Common myeloid progenitor, CD34-positive (primary cell): ENCODE data around the gene SH3GL2.

ENCODE experiments used
- CTCF ChIA-PET: fragments of 350-600 bp; sonication (Branson Sonifier 250); formaldehyde crosslinking; loops from one replicate; lab custom pipeline; 2021; ENCODE audit warnings: antibody characterized with exemption; lab: Charles Lee
- POLR2A ChIA-PET: fragments of 350-600 bp; sonication (Branson Sonifier 250); formaldehyde crosslinking; loops from one replicate; lab custom pipeline; 2021; ENCODE audit warnings: antibody characterized with exemption; lab: Charles Lee
- DNase-seq, 3 donors: peaks; one replicate each; pipeline versions ENCODE4 v3.0.0 to v3.0.0-alpha.2; 2013
- H3K27ac ChIP-seq, 2 experiments: 1 replicate in 1 of 2; 2 replicates in 1 of 2; pipeline ENCODE4 v1.7.0; 2013; ENCODE audit warnings: inconsistent platforms in 2 of 2, low read length in 2 of 2, mild to moderate bottlenecking in 2 of 2, low read depth in 1 of 2, moderate library complexity in 1 of 2; ENCODE audit not compliant: severe bottlenecking in 2 of 2, insufficient read depth in 1 of 2, poor library complexity in 1 of 2
- H3K27me3 ChIP-seq, 5 experiments: replicated peaks in 2 of 5; 1 replicate in 3 of 5; 2 replicates in 2 of 5; pipeline versions ENCODE4 v1.6.1 to v1.7.0; 2013; ENCODE audit warnings: low read length in 4 of 5, mild to moderate bottlenecking in 2 of 5, moderate library complexity in 2 of 5, inconsistent platforms in 1 of 5; ENCODE audit not compliant: insufficient read depth in 5 of 5, control insufficient read depth in 4 of 5
- H3K36me3 ChIP-seq, 4 experiments: 1 replicate in 2 of 4; 2 replicates in 2 of 4; pipeline versions ENCODE4 v1.6.1 to v1.7.0; 2013; ENCODE audit warnings: low read length in 3 of 4, control low read depth in 1 of 4, mild to moderate bottlenecking in 1 of 4; ENCODE audit not compliant: control insufficient read depth in 4 of 4, insufficient read depth in 4 of 4
- H3K4me1 ChIP-seq, 4 experiments: 1 replicate in 3 of 4; 2 replicates in 1 of 4; pipeline versions ENCODE4 v1.6.1 to v1.7.1; 2013; ENCODE audit warnings: low read length in 3 of 4, mild to moderate bottlenecking in 3 of 4, control low read depth in 1 of 4, inconsistent platforms in 1 of 4, moderate library complexity in 1 of 4; ENCODE audit not compliant: control insufficient read depth in 4 of 4, insufficient read depth in 4 of 4; ENCODE audit errors: control extremely low read depth in 1 of 4
- H3K4me3 ChIP-seq, 7 experiments: 1 replicate in 4 of 7; 2 replicates in 3 of 7; pipeline versions ENCODE4 v1.5.1 to v1.7.0; 2013; ENCODE audit warnings: mild to moderate bottlenecking in 7 of 7, low read length in 6 of 7, moderate library complexity in 6 of 7, inconsistent platforms in 2 of 7, low read depth in 2 of 7, control low read depth in 1 of 7; ENCODE audit not compliant: insufficient read depth in 4 of 7, control insufficient read depth in 1 of 7; ENCODE audit errors: extremely low read depth in 1 of 7
- H3K9me3 ChIP-seq, 5 experiments: 1 replicate in 4 of 5; 2 replicates in 1 of 5; pipeline versions ENCODE4 v1.6.1 to v1.7.1; 2013; ENCODE audit warnings: low read length in 4 of 5, mild to moderate bottlenecking in 2 of 5, inconsistent platforms in 1 of 5, low read depth in 1 of 5, moderate library complexity in 1 of 5; ENCODE audit not compliant: control insufficient read depth in 4 of 5, insufficient read depth in 2 of 5; ENCODE audit errors: control extremely low read depth in 1 of 5
- WGBS: methylation state at CpG from one replicate; pipeline ENCODE4 v1.1.5; 2013; ENCODE audit not compliant: insufficient coverage; 5-methylcytosine and 5-hydroxymethylcytosine counted together

Gene SH3GL2

DNA sequence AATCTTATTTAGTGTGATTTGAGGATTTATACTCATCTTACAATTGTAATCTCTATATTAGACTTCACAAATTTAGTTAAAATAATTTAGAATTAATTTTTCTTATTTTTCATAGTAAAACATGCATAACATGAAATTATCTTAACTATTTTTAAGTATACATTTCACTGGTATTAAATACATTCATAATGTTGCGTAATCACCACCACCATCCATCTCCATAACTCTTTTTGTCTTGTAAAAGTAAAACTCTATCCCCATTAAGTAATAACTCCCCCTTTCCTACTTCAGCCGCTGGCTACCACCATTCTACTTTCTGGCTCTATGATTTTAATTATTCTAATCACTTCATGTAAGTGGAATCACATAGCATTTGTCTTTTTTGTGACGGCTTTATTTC, 193.4 kb downstream of the SH3GL2 start:
- H3K9me3 ChIP-seq: no peaks in the 10 kb centered on the region
- DNase-seq: no peak
- H3K4me1 ChIP-seq: no peaks in the 10 kb centered on the region
- no peaks in the 10 kb centered on the region for H3K27me3 ChIP-seq
- POLR2A ChIA-PET: no interaction called here
- 80% methylated on average over 1 of the region's 3 CpGs for WGBS
- H3K4me3 ChIP-seq: no peak overlapping the region
- H3K27ac ChIP-seq: no peak overlapping the region
- no peaks in the 10 kb centered on the region for H3K36me3 ChIP-seq
- CTCF ChIA-PET: no interaction called here

DNA sequence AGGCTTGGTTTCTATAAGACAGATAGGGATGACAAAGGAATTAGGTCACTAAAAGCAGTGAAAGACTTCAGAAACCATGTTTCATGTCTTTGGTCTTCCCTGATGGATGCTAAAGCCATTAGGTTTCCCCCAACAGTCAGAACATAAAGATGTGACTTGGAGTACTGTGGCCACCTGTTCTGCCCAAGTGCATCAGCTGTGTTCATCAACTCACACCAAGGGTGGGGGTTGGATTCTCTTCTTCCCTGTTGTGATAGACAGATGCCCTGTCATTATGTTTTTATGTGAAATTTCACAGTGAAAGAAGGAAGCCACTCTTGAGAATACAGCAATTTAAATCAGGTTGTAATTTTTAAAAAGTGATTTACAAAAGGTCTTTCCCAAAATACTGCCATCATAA, 196.8 kb downstream of the SH3GL2 start:
- ChIA-PET CTCF (no interaction called here), POLR2A (no interaction called here)
- H3K4me1 ChIP-seq: no peaks in the 10 kb centered on the region
- H3K36me3 ChIP-seq: no peaks in the 10 kb centered on the region
- DNase-seq: no peak
- no peak overlapping the region for H3K4me3 ChIP-seq
- no peak overlapping the region for H3K27ac ChIP-seq
- no peaks in the 10 kb centered on the region for H3K9me3 ChIP-seq
- H3K27me3 ChIP-seq: no peaks in the 10 kb centered on the region

DNA sequence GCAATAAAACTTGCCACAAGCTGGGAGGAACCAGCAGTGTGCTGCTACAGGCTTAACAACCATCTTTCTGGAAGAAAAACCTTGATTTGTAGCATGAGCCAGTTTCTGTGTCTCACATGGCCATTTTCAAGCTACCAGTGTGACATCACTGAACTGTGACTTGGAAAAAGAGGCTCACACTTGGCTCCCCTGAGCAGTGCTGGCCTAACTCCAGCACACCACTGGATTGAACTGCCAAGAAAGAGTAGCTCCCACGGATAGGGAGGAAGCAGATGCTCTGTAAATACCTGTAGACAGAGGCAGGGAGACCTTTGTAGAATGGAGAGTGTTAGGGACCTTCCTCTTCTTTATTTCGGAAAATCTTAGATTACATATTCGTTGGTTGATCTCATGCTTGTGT, 197.9 kb downstream of the SH3GL2 start:
- Histone ChIP-seq H3K9me3 (no peaks in the 10 kb centered on the region), H3K36me3 (no peaks in the 10 kb centered on the region), H3K27ac (no peak overlapping the region), H3K27me3 (no peaks in the 10 kb centered on the region), H3K4me1 (no peaks in the 10 kb centered on the region), H3K4me3 (peak overlapping the region in 1 of 7 experiments; percentile 8)
- DNase-seq: no peak
- CTCF ChIA-PET: interaction anchor here (0.8 kb wide), 1 partner anchor 34 kb away, joined by 3 read pairs; no protein-coding TSS in a partner anchor
- POLR2A ChIA-PET: no interaction called here
- WGBS: no CpG with 5 or more reads among the region's 3 CpGs

DNA sequence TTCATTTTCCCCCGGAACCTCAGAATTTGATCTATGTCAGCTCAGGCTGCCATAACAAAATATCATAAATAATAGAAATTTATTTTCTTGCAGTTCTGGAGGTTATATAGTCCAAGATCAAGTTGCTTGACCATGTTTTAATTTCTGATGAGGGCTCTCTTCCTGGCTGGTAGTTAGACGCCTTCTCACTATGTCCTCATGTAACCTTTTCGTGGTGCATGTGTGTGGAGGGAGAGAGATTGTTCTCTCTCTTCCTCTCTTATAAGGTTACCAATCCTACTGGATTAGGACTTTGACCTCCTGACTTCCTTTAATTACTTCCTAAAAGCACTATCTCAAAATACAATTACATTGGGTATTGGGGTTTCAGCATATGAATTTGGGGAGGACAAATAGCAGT, 198.6 kb downstream of the SH3GL2 start:
- H3K27ac ChIP-seq: no peak overlapping the region
- H3K4me3 ChIP-seq: no peak overlapping the region
- H3K4me1 ChIP-seq: no peaks in the 10 kb centered on the region
- no CpG with 5 or more reads among the region's 3 CpGs for WGBS
- POLR2A ChIA-PET: no interaction called here
- no peaks in the 10 kb centered on the region for H3K36me3 ChIP-seq
- no peak for DNase-seq
- CTCF ChIA-PET: no interaction called here
- H3K27me3 ChIP-seq: no peaks in the 10 kb centered on the region
- H3K9me3 ChIP-seq: no peaks in the 10 kb centered on the region

DNA sequence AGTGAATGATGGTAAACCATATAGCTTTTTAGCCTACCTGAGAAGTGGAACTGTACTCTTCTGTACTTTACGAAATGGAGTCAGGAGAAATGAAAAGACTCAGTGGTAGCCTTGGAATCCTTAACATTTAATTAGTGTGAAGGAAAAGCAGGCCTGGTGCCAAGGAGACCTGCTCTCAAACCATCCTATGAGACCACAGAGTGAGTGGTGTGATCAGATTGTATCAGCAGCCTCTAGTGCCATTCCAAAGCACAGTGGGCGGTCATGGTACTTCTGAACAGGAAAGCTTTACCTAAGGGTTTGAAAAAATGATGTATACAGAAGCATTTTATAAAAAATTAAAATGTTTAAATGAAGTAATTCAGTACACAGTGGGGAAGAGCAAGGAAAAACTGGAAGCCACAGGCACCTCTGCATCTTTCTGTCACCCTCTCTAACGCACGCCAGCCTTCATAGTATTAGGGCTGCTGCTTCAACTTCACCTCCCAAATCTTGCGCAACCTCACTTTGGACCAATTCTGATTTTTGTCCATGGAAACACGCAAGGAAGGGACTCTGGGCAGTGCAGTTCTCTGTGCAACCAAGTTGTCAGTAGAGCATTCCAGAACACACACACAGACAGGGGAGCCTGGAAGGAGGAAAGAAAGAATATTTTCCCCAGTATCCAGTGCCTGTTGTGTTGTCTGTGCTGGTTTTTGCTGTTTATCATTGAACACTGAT, 203.7 kb downstream of the SH3GL2 start:
- H3K4me1 ChIP-seq: no peaks in the 10 kb centered on the region
- ChIA-PET POLR2A (no interaction called here), CTCF (no interaction called here)
- no peaks in the 10 kb centered on the region for H3K9me3 ChIP-seq
- no peak overlapping the region for H3K4me3 ChIP-seq
- no peaks in the 10 kb centered on the region for H3K36me3 ChIP-seq
- no peak for DNase-seq
- WGBS: 100% methylated on average over 4 of the region's 6 CpGs
- H3K27ac ChIP-seq: no peak overlapping the region
- no peaks in the 10 kb centered on the region for H3K27me3 ChIP-seq

DNA sequence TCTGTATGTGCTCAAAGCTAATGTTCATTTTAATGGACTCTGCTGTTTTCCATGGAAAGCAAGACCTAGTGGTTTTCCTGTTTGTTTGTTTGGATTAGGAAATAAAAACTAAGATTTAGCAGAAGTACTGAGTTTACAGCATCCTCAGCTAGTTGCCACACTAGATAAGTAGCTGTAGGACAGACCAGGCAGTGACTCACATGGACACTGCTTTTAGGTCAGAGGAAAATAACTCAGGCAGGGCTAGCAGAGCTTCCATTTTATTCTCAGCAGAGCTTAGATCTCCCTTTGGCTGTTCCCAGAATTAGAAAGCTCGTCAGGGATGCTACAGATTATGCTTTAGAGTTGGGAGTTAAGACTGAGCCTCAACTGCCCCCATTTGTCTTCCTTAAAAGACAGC, 204.4 kb downstream of the SH3GL2 start:
- Histone ChIP-seq H3K9me3 (no peaks in the 10 kb centered on the region), H3K27ac (no peak overlapping the region), H3K36me3 (no peaks in the 10 kb centered on the region), H3K27me3 (no peaks in the 10 kb centered on the region), H3K4me1 (no peaks in the 10 kb centered on the region), H3K4me3 (no peak overlapping the region)
- 100% methylated on average over 1 of the region's 1 CpG for WGBS
- ChIA-PET POLR2A (no interaction called here), CTCF (no interaction called here)
- no peak for DNase-seq

DNA sequence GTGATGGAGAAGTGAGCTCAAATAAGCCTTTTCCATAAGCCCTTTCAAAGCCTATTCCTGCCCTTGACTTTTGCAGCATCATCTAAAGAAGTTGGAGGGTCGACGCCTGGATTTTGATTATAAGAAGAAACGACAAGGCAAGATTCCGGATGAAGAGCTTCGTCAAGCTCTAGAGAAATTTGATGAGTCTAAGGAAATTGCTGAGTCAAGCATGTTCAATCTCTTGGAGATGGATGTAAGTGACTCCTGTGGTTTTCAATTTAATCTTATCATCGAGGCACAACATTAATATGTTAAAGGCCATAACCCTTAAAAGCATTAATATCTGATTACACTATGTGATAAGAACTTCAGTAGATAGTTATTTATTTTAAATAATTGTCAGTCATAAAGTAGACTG, 210.4 kb downstream of the SH3GL2 start:
- DNase-seq: no peak
- WGBS: 96% methylated on average over 5 of the region's 6 CpGs
- no peaks in the 10 kb centered on the region for H3K27me3 ChIP-seq
- no peaks in the 10 kb centered on the region for H3K4me1 ChIP-seq
- no peak overlapping the region for H3K4me3 ChIP-seq
- no peak overlapping the region for H3K27ac ChIP-seq
- CTCF ChIA-PET: interaction anchor here (1.6 kb wide), 1 partner anchor 24 kb away, joined by 4 read pairs; no protein-coding TSS in a partner anchor
- POLR2A ChIA-PET: no interaction called here
- H3K9me3 ChIP-seq: no peaks in the 10 kb centered on the region
- no peaks in the 10 kb centered on the region for H3K36me3 ChIP-seq
